GF-D8 (cell line): ENCODE results near the gene ZC3H8.

ENCODE experiments used
- DNase-seq: peaks from one replicate; lab custom pipeline; 2025; lab: John Stamatoyannopoulos, UW

Gene ZC3H8

GRCh38 chr2:112164876-112165275 is 90.0 kb downstream of the ZC3H8 start:
- DNase-seq, result no peak

GRCh38 chr2:112163541-112163981 is 91.3 kb downstream of the ZC3H8 start:
- DNase-seq, result no peak

- no peak for DNase-seq
Observed at GRCh38 chr2:112162956-112163355, 91.9 kb downstream of the ZC3H8 start.

GRCh38 chr2:112162341-112162740 is 92.5 kb downstream of the ZC3H8 start:
- DNase-seq, result no peak
